Adrenal gland (tissue), 12 donors: ENCODE measurements around the gene GABRR2. TPM values are rescaled to one million over a fixed set of nuclear protein-coding genes. Genes with fewer than 3 reads are reported as not detected.
A peak's percentile ranks its signal among the peaks of the same experiment; 100 is the strongest.

Experiments used
- DNase-seq, 7 donors: peaks; one replicate each; pipeline ENCODE4 v3.0.0-alpha.2; 2019 to 2020
- H3K27ac ChIP-seq, 5 donors: fragments of 200-600 bp; sonication (generic) in 4 of 5; 1 replicate in 3 of 5; 2 replicates in 2 of 5; pipeline versions ENCODE4 v1.5.1 to v1.8.0; 2016 to 2020; ENCODE audit warnings: mild to moderate bottlenecking in 1 of 5
- H3K27me3 ChIP-seq: fragments of 200-600 bp; 2 replicates; pipeline ENCODE4 v1.8.0; 2021
- H3K36me3 ChIP-seq, 2 donors: fragments of 200-600 bp; replicated peaks in 1 of 2; 1 replicate in 1 of 2; 2 replicates in 1 of 2; pipeline versions ENCODE4 v1.5.1 to v1.8.0; 2018 to 2022
- H3K4me1 ChIP-seq, 2 donors: fragments of 200-600 bp; replicated peaks in 1 of 2; 1 replicate in 1 of 2; 2 replicates in 1 of 2; pipeline versions ENCODE4 v1.5.1 to v1.8.0; 2018 to 2021
- H3K4me3 ChIP-seq, 4 donors: fragments of 200-600 bp; sonication (generic) in 3 of 4; one replicate each; pipeline ENCODE4 v1.5.1; 2016 to 2018
- H3K9me3 ChIP-seq, 3 donors: fragments of 200-600 bp; sonication (generic) in 1 of 3; replicated peaks in 1 of 3; 1 replicate in 2 of 3; 2 replicates in 1 of 3; pipeline versions ENCODE4 v1.5.1 to v1.8.0; 2016 to 2021
- CTCF ChIP-seq, 6 experiments: fragments of 450-650 bp in 4 of 6; fragments of 200-600 bp in 2 of 6; sonication (generic) in 1 of 6; IDR thresholded peaks; 1 replicate in 5 of 6; 2 replicates in 1 of 6; pipeline versions ENCODE4 v1.5.1 to v1.8.0; 2016 to 2021; ENCODE audit warnings: antibody characterized with exemption in 6 of 6, mild to moderate bottlenecking in 2 of 6, moderate library complexity in 1 of 6
- POLR2A ChIP-seq, 2 donors: fragments of 450-650 bp; IDR thresholded peaks; one replicate each; pipeline ENCODE4 v1.6.1; 2017; ENCODE audit warnings: antibody characterized with exemption in 2 of 2, mild to moderate bottlenecking in 2 of 2, moderate library complexity in 1 of 2
- WGBS, 4 donors: extraction: QIAGEN DNeasy Blood & Tissue Kit in 2 of 4; methylation state at CpG; one replicate each; pipeline versions ENCODE4 v1.1.5 to v1.1.7; 2013 to 2017; 5-methylcytosine and 5-hydroxymethylcytosine counted together
- intact Hi-C, 2 donors: fragments of 100-400 bp; cut with DNase I; formaldehyde crosslinking; loops; one replicate each; pipeline versions ENCODE4 v1.14.1 to v1.15.0; 2022 to 2023
- polyA plus RNA-seq, 3 donors: library from polyadenylated mRNA; stranded (reverse); fragments of 200-250 nt in 2 of 3; fragments of 350-450 nt in 1 of 3; fragmentation: Illumina TruSeq in 1 of 3; extraction: RNeasy Lipid Tissue Mini Kit (QIAGEN cat#74804) in 1 of 3; gene quantifications; one replicate each; pipeline ENCODE4 v1.2.3, GENCODE V29; 2013 to 2014
- total RNA-seq, 9 donors: library from RNA; depleted of rRNA in 4 of 9; stranded (reverse); fragments of >200 nt in 4 of 9; fragments of 120-200 nt in 1 of 9; fragmentation: NEBNext Ultra II Directional in 1 of 9; extraction: Animal tissue kit (Norgen Biotek cat#: 25700) in 1 of 9; gene quantifications; one replicate each; pipeline versions ENCODE4 v1.1.0 to v1.2.4, GENCODE V29; 2013 to 2023
- donor health status: healthy with polysubstance abuse.
- donor health status: Bipolar disorder and iron deficiency.
- donor health status: DM: yes; HTN: yes; CAD: no.
- donor health status: DM: no; HTN: no; CAD: no.
- donor health status: DM: no; HTN: no; CAD: no.
- donor health status: DM: yes; HTN: yes; CAD: no.

Gene GABRR2
- total and polyA plus RNA-seq, 12 donors = 0.17 to 2.4 (median 0.71) TPM; not detected in 2

- H3K9me3 ChIP-seq = no peaks in the 10 kb centered on the region
- TF ChIP-seq POLR2A (IDR thresholded peaks at IDR 0.05) (no peak), CTCF (IDR thresholded peaks at IDR 0.05) (no peak)
- intact Hi-C loops = no loop called here
- H3K4me1 ChIP-seq = no peaks in the 10 kb centered on the region
- no peak overlapping the region for H3K27ac ChIP-seq
- no peaks in the 10 kb centered on the region for H3K27me3 ChIP-seq
- H3K36me3 ChIP-seq = no peaks in the 10 kb centered on the region
- 96 to 98% (median 97%) methylated on average over 19 to 20 of the region's 20 CpGs for WGBS, 4 donors
- no peak overlapping the region for H3K4me3 ChIP-seq
- no peak for DNase-seq
Measured at GRCh38 chr6:89264296-89264695, 50.8 kb downstream of the GABRR2 start.

- WGBS, 4 donors = 37 to 58% (median 48%) methylated on average over 5 of the region's 5 CpGs
- H3K9me3 ChIP-seq = no peaks in the 10 kb centered on the region
- intact Hi-C loops = no loop called here
- H3K27ac ChIP-seq = no peak overlapping the region
- H3K4me1 ChIP-seq = no peaks in the 10 kb centered on the region
- H3K36me3 ChIP-seq = no peaks in the 10 kb centered on the region
- no peak overlapping the region for H3K4me3 ChIP-seq
- no peak for TF ChIP-seq POLR2A (IDR thresholded peaks at IDR 0.05)
- no peak for TF ChIP-seq CTCF (IDR thresholded peaks at IDR 0.05)
- DNase-seq = peak in 1 of 7 donors; percentile 39
- H3K27me3 ChIP-seq = no peaks in the 10 kb centered on the region
Measured at GRCh38 chr6:89260832-89261231, 54.3 kb downstream of the GABRR2 start.

- 70 to 83% (median 79%) methylated on average over 4 of the region's 4 CpGs for WGBS, 4 donors
- H3K27me3 ChIP-seq = no peaks in the 10 kb centered on the region
- no peaks in the 10 kb centered on the region for H3K9me3 ChIP-seq
- no peak overlapping the region for H3K4me3 ChIP-seq
- intact Hi-C loops = no loop called here
- H3K4me1 ChIP-seq = no peaks in the 10 kb centered on the region
- no peak for TF ChIP-seq CTCF (IDR thresholded peaks at IDR 0.05)
- TF ChIP-seq POLR2A (IDR thresholded peaks at IDR 0.05) = no peak
- no peak overlapping the region for H3K27ac ChIP-seq
- H3K36me3 ChIP-seq = no peaks in the 10 kb centered on the region
- DNase-seq = no peak
Measured at GRCh38 chr6:89260310-89260709, 54.8 kb downstream of the GABRR2 start.

GRCh38 chr6:89258912-89259311, 56.2 kb downstream of the GABRR2 start:
- WGBS, 4 donors = 79 to 93% (median 84%) methylated on average over 3 of the region's 3 CpGs
- TF ChIP-seq CTCF (IDR thresholded peaks at IDR 0.05) = no peak
- TF ChIP-seq POLR2A (IDR thresholded peaks at IDR 0.05) = no peak
- intact Hi-C loops = no loop called here

More at GRCh38 chr6:89258912-89259311, 56.2 kb downstream of the GABRR2 start:
- Histone ChIP-seq H3K27me3 (no peaks in the 10 kb centered on the region), H3K4me3 (no peak overlapping the region), H3K36me3 (no peaks in the 10 kb centered on the region), H3K9me3 (no peaks in the 10 kb centered on the region), H3K4me1 (no peaks in the 10 kb centered on the region), H3K27ac (no peak overlapping the region)
- no peak for DNase-seq
